Right lobe of liver (tissue), 4 donors: Measurements from ENCODE around the gene RBM6.

Source experiments
- CTCF ChIP-seq, 4 donors: fragments of 200-600 bp in 3 of 4; fragments of 450-650 bp in 1 of 4; IDR thresholded peaks; one replicate each; pipeline versions ENCODE4 v1.5.1 to v1.8.0; 2016 to 2022; ENCODE audit warnings: antibody characterized with exemption in 4 of 4, mild to moderate bottlenecking in 2 of 4
- POLR2A ChIP-seq: fragments of 450-650 bp; IDR thresholded peaks from one replicate; pipeline ENCODE4 v1.6.1; 2017; ENCODE audit warnings: antibody characterized with exemption, mild to moderate bottlenecking
- donor health status: DM: no; HTN: no; CAD: no.
- donor health status: DM: no; HTN: no; CAD: no.
- donor health status: DM: no; HTN: yes; CAD: no.

GRCh38 chr3:49994476-49994875, 54.5 kb downstream of the RBM6 start:
- TF ChIP-seq CTCF (IDR thresholded peaks at IDR 0.05) (no peak), POLR2A (no peak)
